SK-N-MC (cell line): ENCODE data around the gene STEAP2.

Source experiments
- EZH2 ChIP-seq: fragments of 200-600 bp; sonication (generic); IDR thresholded peaks from one replicate; pipeline ENCODE4 v1.6.1; 2017; ENCODE audit warnings: antibody characterized with exemption
- FOXP2 ChIP-seq: optimal IDR thresholded peaks from 2 replicates; pipeline ENCODE3; 2011; ENCODE audit warnings: mild to moderate bottlenecking, moderate library complexity; ENCODE audit not compliant: insufficient read depth; ENCODE audit errors: extremely low read length, control extremely low read depth
- POLR2AphosphoS5 ChIP-seq: IDR thresholded peaks from 2 replicates; pipeline ENCODE4 v1.6.1; 2012; ENCODE audit warnings: mild to moderate bottlenecking, low read depth, low read length, borderline replicate concordance

DNA sequence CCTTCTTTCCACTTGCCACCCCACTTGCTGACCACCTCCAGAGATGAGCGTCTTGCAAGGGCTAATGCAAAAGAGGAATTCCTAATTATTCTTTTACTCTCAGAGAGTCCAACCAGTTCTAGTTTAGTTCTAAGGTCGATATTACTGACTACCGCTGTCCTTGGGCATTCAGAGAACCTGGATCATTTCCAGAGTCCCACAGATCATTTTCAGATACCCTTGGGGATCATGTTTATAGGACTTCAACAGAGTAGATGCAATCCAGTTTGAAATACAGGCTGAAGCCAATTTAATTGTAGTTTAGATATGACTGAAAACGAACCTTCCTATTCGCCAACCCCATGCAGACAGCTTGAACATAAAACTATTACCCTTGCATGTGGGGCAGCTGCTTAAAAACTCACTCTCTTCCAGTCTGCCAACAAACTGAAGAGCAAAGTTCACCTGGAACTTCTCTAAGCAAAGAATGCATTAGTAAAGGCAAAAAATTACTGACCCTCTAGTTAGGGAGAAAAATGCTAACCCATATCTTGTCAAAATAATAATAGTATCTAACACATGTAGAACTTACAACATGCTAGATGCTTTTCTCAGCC is 55.8 kb downstream of the STEAP2 start:
- TF ChIP-seq POLR2AphosphoS5 (no peak; the same call in 1 of the 2 replicates), EZH2 (no peak), FOXP2 (no peak)
